ENCODE measurements around the gene ATP1A2.
A peak's percentile ranks its signal among the peaks of the same experiment; 100 is the strongest.

The ATP1A2 gene

GRCh38 chr1:160115545-160116282 lies at the start of gene ATP1A2:
Gene ATP1A2, plus strand, starts transcription at chr1:160115759. Its CDS starts 103 bp downstream, at chr1:160115862.
- POLR2A ChIA-PET = no interaction called here
- H3K4me3 ChIP-seq (ENCODE audit: low read depth, low read length) = no peak within 1 kb of the TSS
- TF ChIP-seq CTCF (IDR thresholded peaks at IDR 0.05; ENCODE audit: insufficient read depth, low read length, missing control alignments) = no peak
- CTCF ChIA-PET = interaction anchor here (1.4 to 2.5 kb wide), 2 partner anchors 7 to 14 kb away, joined by 11 to 16 read pairs; no protein-coding TSS in a partner anchor
- DNase-seq (ENCODE audit: low read depth, low spot score) = no peak

GRCh38 chr1:160066829-160067745 lies 48.5 kb upstream of the ATP1A2 start:
- ChIA-PET CTCF (interaction anchor here (0.5 to 3.2 kb wide), 8 partner anchors 10 to 21 kb away, joined by 3 to 18 read pairs (median 8); partner anchors contain the start of gene KCNJ9), POLR2A (no interaction called here)
- H3K4me3 ChIP-seq (ENCODE audit: low read depth, low read length) = no peak overlapping the region
- TF ChIP-seq CTCF (IDR thresholded peaks at IDR 0.05; ENCODE audit: insufficient read depth, low read length, missing control alignments) = no peak
- DNase-seq (ENCODE audit: low read depth, low spot score) = no peak

GRCh38 chr1:160068225-160068624 lies 47.3 kb upstream of the ATP1A2 start:
- TF ChIP-seq CTCF (IDR thresholded peaks at IDR 0.05; ENCODE audit: insufficient read depth, low read length, missing control alignments) = no peak
- ChIA-PET POLR2A (no interaction called here), CTCF (interaction anchor here (1.0 to 11.7 kb wide), 8 partner anchors 8 to 22 kb away, joined by 3 to 116 read pairs (median 10); partner anchors contain the start of gene KCNJ9)
- no peak overlapping the region for H3K4me3 ChIP-seq (ENCODE audit: low read depth, low read length)
- DNase-seq (ENCODE audit: low read depth, low spot score) = no peak

GRCh38 chr1:160069460-160070231 lies 45.9 kb upstream of the ATP1A2 start, which contains the start of gene KCNJ10:
Gene KCNJ10, minus strand, starts transcription at chr1:160070160. Its CDS starts 27,628 bp downstream, at chr1:160042532.
- ChIA-PET CTCF (interaction anchor here (0.7 to 11.7 kb wide), 6 partner anchors 9 to 62 kb away, joined by 3 to 116 read pairs (median 4); partner anchors contain the start of gene KCNJ9), POLR2A (no interaction called here)

More at GRCh38 chr1:160069460-160070231, 45.9 kb upstream of the ATP1A2 start, which contains the start of gene KCNJ10:
- TF ChIP-seq CTCF (IDR thresholded peaks at IDR 0.05; ENCODE audit: insufficient read depth, low read length, missing control alignments) = no peak
- H3K4me3 ChIP-seq (ENCODE audit: low read depth, low read length) = peak within 1 kb of the TSS; percentile 61
- DNase-seq (ENCODE audit: low read depth, low spot score) = no peak

Data from AG04449 (cell line).